Hematopoietic multipotent progenitor cell treated with erythropoietin and hydrocortisone succinate and interleukin-3 and kit ligand, for 17 days (in vitro differentiated cells): ENCODE measurements around the gene CLSTN2.

ENCODE experiments used
- DNase-seq: peaks from one replicate; pipeline ENCODE4 v3.0.0-alpha.2; 2015; ENCODE audit warnings: low spot score

The CLSTN2 gene

DNA sequence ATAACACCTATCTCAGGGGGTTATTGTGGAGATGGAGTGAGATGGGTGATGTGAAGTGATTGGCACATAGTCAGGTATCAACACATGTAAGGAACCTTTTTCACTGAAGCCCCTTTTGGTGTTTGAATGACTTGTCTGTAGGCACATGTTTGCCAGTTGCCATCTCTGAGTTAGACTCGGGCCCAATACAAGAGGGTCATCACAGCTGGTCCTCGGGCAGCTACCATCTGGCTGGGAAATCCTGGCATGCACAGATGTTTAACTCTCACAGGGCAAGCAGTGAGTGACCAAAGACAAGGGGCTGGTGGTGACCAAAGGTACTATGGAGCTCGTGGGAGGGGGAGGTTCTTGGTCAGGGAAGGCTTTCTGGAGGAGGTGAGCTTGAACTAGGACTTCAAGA lies 118.8 kb downstream of the CLSTN2 start:
- no peak for DNase-seq

GRCh38 chr3:140055092-140055791 lies 120.3 kb downstream of the CLSTN2 start:
- DNase-seq: no peak

- DNase-seq: no peak
Measured at GRCh38 chr3:140056047-140056446, 121.1 kb downstream of the CLSTN2 start.

DNA sequence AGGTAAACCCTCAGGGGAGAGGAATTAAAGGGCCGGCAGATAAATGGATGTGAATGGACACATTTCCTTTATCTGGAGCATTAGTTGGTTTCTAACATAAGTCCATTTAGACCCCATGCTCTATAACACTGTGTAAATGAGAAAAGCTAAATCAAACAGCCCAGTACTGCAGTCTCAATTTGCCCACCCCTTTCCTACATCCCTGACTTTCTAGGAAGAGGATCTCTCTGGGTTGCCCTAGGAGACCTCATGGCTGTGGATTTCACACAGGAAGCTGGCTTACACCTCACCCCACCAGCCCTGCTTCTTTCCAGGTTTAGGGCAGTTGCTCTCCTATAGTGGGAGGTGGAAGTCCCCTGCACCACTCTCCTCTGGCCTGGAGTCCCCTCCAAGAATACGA lies 126.2 kb downstream of the CLSTN2 start:
- no peak for DNase-seq

- no peak for DNase-seq
Measured at GRCh38 chr3:140062461-140062860, 127.5 kb downstream of the CLSTN2 start.

DNA sequence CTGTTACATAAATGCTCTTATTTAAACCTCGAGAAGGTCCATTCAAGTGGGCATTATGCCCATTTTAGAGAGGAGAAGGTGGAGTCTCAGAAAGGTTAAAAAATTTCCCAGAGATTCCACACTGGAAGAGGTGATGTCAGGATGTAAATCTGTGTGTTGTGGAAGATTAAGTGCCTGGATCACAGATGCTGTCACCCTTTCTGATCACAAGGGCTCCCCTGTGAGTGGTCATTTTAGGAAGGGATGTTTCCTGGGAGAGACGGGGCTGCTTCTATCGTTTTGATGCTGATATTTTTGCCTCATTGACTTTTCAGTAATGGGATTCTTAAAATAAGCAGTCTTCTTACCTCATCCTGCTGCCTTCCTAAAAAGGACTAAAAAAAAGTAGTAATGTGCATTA lies 132.5 kb downstream of the CLSTN2 start:
- no peak for DNase-seq

DNA sequence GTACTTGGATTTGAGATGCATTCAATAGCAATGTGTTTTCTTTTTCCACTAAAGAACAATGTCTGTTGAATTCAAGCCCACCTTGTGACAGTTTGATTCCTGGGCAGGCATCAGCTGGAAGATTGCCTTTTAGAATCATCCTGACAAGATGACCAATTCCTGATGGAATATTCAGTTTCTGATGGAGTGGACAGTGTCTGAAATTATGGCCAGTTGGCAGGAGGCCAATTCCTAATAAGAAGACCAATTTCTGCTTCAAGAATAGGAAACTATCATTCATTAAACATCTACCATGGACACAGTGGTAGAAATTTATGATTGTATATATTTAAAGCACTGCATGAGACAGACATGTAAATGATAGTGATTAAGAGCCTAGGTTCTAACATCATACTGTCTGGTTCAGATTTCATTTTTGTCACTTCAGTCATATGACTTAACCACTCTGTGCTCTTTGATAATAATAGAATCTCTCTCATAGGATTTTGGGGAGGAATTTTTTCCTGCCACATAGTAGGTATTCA lies 133.6 kb downstream of the CLSTN2 start:
- no peak for DNase-seq

- DNase-seq: no peak
Measured at GRCh38 chr3:140073278-140074045, 138.5 kb downstream of the CLSTN2 start.

DNA sequence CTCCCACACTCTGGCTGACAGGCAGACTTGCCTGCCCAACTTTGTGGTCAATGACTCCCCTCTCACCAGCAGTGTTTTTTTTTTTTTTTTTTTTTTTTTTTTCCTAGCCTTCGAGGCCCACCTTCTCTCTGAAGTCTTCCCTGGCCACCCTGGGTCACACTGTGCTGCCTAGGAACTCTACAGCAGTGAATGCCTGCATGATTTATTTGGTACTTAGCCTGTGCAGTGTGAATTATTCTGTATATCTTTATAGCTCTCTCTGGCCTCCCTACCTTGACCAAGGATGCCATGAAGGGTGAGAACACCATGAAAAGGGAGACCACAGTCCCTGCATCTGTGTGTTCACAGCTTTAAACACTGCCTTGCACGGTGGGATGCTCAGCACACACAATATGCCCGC lies 141.6 kb downstream of the CLSTN2 start:
- no peak for DNase-seq

GRCh38 chr3:140077406-140077805 lies 142.4 kb downstream of the CLSTN2 start:
- DNase-seq: no peak

GRCh38 chr3:140078343-140078742 lies 143.4 kb downstream of the CLSTN2 start:
- DNase-seq: no peak

DNA sequence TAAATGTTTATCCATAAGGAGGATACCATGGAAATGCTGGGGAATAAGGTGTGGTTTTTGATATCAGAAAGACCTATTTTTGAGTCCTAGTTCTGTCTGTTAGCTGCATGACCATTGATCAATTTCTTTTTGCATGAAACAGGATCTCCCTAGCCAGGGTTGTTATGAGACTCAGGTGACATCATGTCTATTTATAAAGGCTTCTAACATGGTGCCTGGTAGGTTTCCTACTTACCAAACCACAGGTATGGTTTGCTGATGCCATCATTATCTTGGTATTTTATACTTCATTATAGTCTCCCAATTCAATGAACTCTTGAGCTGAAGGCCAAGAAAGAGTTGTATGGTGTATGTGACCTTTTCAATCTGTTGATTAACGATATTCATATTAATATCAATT lies 144.0 kb downstream of the CLSTN2 start:
- DNase-seq: no peak

DNA sequence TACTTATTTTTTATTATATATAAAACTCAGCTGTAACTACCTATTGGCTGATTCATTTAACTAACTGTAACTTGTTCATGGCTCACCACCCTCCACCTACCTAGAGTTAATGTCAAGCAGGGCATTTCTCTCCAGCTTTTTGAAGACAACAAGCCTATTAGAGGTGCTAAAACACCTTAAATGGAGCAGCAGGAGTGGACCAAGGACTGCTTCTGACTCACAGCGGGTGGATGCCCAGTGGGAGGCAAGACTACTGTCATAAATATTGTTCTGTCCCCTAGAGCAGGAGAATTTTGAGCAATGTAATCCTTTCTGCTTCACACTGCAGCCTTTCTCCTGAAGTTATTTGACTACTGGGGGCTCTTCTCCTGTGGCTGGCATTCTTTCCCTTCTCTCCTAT lies 146.9 kb downstream of the CLSTN2 start:
- DNase-seq: no peak

GRCh38 chr3:140085001-140085400 lies 150.0 kb downstream of the CLSTN2 start:
- no peak for DNase-seq

- DNase-seq: no peak
Measured at GRCh38 chr3:140086642-140087041, 151.7 kb downstream of the CLSTN2 start.

DNA sequence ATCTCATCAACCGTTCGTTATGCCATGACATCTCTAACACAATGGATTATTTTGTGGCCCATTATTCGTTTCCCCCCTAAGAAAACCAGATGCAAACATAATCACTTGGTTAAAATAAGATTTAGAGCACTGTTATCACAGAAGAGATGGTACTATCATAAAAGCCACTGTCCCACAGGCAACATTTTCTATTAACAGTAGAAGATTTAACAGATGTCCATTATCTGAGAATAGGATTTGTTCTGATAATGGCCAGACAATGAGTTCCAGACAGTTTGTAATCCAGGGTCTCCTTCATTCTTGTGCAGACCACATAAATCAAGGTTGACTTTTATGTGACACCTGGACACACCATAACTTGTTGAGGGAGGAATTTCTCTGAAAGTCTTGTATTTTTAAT lies 153.1 kb downstream of the CLSTN2 start:
- no peak for DNase-seq

DNA sequence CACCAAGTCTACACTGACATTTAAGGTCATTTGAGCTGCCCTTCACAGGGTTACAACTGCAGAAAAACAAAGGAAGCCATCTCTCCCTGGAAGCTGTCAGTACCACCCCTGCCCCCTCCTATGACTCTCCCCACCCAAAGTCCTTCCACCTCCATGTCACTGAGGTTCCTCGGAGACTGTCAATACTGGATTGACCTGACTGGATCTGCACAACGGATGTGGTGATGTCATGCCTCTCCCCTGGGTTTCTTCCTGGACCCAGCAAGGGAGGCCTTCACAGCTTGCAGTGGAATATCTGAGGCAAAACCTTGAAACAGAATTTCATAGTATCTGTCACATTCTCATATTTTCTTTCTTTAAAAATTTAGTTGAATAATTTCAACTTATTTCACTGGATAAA lies 153.5 kb downstream of the CLSTN2 start:
- no peak for DNase-seq

DNA sequence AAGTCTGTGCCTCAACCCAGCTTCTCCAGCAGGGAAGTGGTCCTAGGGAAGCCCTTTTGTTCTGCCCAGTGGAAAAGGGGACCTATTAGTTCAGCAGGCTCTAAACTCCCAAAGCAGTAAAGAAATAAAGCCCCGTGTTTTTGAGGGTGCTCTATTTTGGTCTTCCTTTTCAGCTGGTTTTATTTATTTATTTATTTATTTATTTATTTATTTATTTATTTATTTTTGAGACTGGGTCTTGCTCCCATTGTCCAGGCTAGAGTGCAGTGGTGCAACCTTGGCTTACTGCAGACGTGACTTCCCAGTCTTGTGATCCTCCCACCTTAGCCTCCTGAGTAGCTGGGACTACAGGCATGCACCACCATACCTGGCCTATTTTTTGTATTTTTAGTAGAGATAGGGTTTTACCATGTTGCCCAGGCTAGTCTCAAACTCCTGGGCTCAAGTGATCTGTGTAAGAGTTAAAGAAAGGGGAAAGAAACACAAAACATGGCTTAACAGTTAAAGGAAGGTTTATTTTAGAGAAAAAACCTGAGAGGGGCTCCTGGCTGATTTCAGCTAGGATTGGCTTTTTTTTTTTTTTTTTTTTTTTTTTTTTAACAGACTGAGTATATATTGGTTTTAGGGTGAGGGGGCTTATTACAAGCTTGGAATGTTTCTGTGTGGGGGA lies 154.6 kb downstream of the CLSTN2 start:
- no peak for DNase-seq

DNA sequence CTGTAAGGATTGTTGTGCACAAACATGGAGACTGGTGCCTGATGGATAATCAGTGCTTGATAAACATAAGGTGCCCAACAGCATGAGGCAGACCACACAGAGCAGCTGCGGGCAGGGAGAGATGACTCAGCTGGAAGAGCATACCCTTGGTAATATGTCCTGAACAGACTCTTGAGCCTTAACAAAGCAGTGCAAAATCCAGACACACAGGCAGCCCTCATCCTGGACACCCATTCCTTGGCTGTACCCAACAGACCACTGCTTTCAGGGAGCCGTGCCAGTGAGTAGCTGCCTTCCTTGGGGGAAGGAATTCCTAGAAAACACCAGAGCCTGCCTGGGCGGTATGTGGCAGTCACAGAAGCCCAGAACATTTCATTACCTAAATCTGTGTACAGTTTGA lies 156.2 kb downstream of the CLSTN2 start:
- DNase-seq: no peak

DNA sequence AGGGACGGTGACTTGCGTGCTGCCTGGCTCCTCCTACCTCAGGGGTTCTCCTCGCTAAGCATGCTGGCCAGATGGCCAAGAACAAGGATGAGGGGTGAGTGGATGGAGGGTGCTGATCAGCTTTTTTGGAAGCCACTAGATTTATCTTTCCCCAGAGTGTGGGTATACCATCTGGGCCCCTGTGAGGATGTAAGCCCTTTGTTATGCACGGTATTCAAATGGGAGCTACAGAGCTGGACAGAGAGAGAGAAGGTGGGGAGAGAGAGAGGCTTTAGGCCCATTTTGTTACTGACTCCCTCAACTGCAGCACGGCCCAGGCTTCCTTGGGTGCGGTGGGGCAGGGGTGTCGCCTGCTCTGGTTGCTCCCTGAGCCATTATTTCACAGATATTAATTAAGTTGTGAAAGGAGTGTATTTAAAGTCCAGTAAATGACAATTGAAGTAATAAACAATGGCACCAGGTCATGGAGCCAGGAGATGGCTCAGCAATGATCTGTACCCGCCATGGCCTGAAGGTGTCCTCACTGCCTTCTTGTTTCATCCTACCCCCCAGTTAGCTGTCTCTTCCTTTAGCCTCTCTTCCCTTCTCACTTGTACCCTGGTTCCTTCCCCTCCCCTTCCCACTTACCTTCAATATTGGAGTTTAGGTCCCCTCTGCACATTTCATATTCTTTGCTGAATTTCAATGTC lies 158.0 kb downstream of the CLSTN2 start:
- no peak for DNase-seq

DNA sequence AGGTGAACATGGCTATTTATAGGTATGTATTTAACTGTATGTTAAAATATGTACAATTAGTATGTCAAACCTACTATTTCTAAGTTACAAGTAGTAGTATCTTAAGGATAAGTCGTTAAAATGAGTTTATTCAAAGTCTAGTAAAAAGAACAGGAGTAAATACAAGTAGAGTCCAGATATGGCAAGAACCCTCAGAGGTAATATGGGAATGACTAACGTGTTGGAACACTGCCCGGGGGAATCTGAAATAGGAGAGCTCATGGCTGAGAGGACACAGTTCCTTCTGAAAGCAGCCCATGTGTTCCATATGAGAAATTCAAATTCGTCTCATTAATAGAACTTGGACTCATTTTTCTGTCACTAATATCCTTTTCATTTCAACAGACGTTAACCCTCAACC lies 158.8 kb downstream of the CLSTN2 start:
- no peak for DNase-seq

DNA sequence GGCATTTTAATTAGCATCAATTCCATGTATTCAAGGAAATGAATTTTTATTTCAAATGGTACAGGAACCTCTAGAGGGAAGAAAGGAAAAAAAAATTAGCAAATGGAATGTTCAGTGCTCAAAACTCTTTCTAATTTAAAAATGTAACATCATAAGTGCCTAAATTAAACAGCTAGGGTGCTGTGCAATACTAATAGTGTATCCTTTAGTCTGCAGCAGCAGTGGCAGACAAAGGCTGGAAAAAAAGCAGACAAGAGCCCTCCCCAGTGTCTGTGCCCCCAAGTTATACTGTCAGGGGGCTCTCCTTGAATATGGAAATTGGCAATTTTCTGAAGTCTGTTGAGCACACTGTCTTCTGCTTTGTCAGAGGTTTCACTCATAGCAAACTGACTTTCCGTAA lies 159.5 kb downstream of the CLSTN2 start:
- DNase-seq: no peak
